T-helper 1 cell treated with Interleukin-12 subunit alpha and Interleukin-12 subunit beta and Interleukin-4 antibody, amounts not matched to agents 30 μg/mL and 1 μg/mL, for 36 hours (primary cell): ENCODE data around the gene SESN3.
"Not testable (repeated sequence)": the region's sequence is repeated elsewhere in the genome, so short reads cannot be mapped to it uniquely, and the experiment has no call there.

Experiments used
- H3K27ac Mint-ChIP-seq: one replicate; pipeline ENCODE4 v1.8.0; 2021; ENCODE audit warnings: mild to moderate bottlenecking, mixed read lengths
- H3K27me3 Mint-ChIP-seq: one replicate; pipeline ENCODE4 v1.8.0; 2021; ENCODE audit warnings: low read depth, mixed read lengths
- H3K36me3 Mint-ChIP-seq: one replicate; pipeline ENCODE4 v1.8.0; 2021; ENCODE audit warnings: low read depth, mixed read lengths
- H3K4me1 Mint-ChIP-seq: one replicate; pipeline ENCODE4 v1.8.0; 2021; ENCODE audit warnings: low read depth, mixed read lengths
- H3K4me3 Mint-ChIP-seq: one replicate; pipeline ENCODE4 v1.8.0; 2021; ENCODE audit warnings: mild to moderate bottlenecking, moderate library complexity, mixed read lengths
- H3K9me3 Mint-ChIP-seq: one replicate; pipeline ENCODE4 v1.8.0; 2021; ENCODE audit warnings: mixed read lengths

Gene SESN3

GRCh38 chr11:95212609-95213008 is 18.4 kb downstream of the SESN3 start:
- Mint-ChIP-seq H3K27ac (no peak overlapping the region), H3K4me1 (no peaks in the 10 kb centered on the region), H3K4me3 (no peak overlapping the region), H3K9me3 (peaks cover 6% of the 10 kb centered on the region), H3K36me3 (peaks cover 13% of the 10 kb centered on the region), H3K27me3 (no peaks in the 10 kb centered on the region)

- peaks cover 13% of the 10 kb centered on the region for H3K36me3 Mint-ChIP-seq
- H3K4me3 Mint-ChIP-seq, H3K27ac Mint-ChIP-seq, H3K4me1 Mint-ChIP-seq, H3K27me3 Mint-ChIP-seq, H3K9me3 Mint-ChIP-seq: not testable (repeated sequence)
Measured at GRCh38 chr11:95209535-95209934, 21.5 kb downstream of the SESN3 start.

- H3K36me3 Mint-ChIP-seq, result no peaks in the 10 kb centered on the region
- no peak overlapping the region for H3K4me3 Mint-ChIP-seq
- H3K4me1 Mint-ChIP-seq, result peaks cover 5% of the 10 kb centered on the region
- H3K27me3 Mint-ChIP-seq, result no peaks in the 10 kb centered on the region
- no peak overlapping the region for H3K27ac Mint-ChIP-seq
- no peaks in the 10 kb centered on the region for H3K9me3 Mint-ChIP-seq
Measured at GRCh38 chr11:95200781-95201457, 30.1 kb downstream of the SESN3 start.

GRCh38 chr11:95195831-95196230 is 35.2 kb downstream of the SESN3 start:
- H3K9me3 Mint-ChIP-seq, result no peaks in the 10 kb centered on the region
- H3K36me3 Mint-ChIP-seq, result no peaks in the 10 kb centered on the region
- no peaks in the 10 kb centered on the region for H3K27me3 Mint-ChIP-seq
- no peak overlapping the region for H3K27ac Mint-ChIP-seq
- peaks cover 2% of the 10 kb centered on the region for H3K4me1 Mint-ChIP-seq
- H3K4me3 Mint-ChIP-seq, result no peak overlapping the region

GRCh38 chr11:95193541-95193940 is 37.5 kb downstream of the SESN3 start:
- peaks cover 2% of the 10 kb centered on the region for H3K4me1 Mint-ChIP-seq
- no peak overlapping the region for H3K4me3 Mint-ChIP-seq
- H3K27me3 Mint-ChIP-seq, result no peaks in the 10 kb centered on the region
- no peaks in the 10 kb centered on the region for H3K9me3 Mint-ChIP-seq
- peaks cover 14% of the 10 kb centered on the region for H3K36me3 Mint-ChIP-seq
- H3K27ac Mint-ChIP-seq, result no peak overlapping the region

- Mint-ChIP-seq H3K9me3 (no peaks in the 10 kb centered on the region), H3K27ac (no peak overlapping the region), H3K27me3 (no peaks in the 10 kb centered on the region), H3K4me3 (no peak overlapping the region), H3K4me1 (peaks cover 4% of the 10 kb centered on the region), H3K36me3 (peaks cover 15% of the 10 kb centered on the region)
Measured at GRCh38 chr11:95192717-95193116, 38.3 kb downstream of the SESN3 start.

GRCh38 chr11:95187723-95188122 is 43.3 kb downstream of the SESN3 start:
- H3K36me3 Mint-ChIP-seq, result peaks cover 24% of the 10 kb centered on the region
- no peak overlapping the region for H3K4me3 Mint-ChIP-seq
- peaks cover 3% of the 10 kb centered on the region for H3K4me1 Mint-ChIP-seq
- H3K9me3 Mint-ChIP-seq, result no peaks in the 10 kb centered on the region
- no peaks in the 10 kb centered on the region for H3K27me3 Mint-ChIP-seq
- H3K27ac Mint-ChIP-seq, result no peak overlapping the region

GRCh38 chr11:95182397-95182796 is 48.6 kb downstream of the SESN3 start:
- no peaks in the 10 kb centered on the region for H3K9me3 Mint-ChIP-seq
- peaks cover 26% of the 10 kb centered on the region for H3K36me3 Mint-ChIP-seq
- H3K4me1 Mint-ChIP-seq, result no peaks in the 10 kb centered on the region
- H3K4me3 Mint-ChIP-seq, result no peak overlapping the region
- H3K27me3 Mint-ChIP-seq, result no peaks in the 10 kb centered on the region
- H3K27ac Mint-ChIP-seq, result no peak overlapping the region

- H3K36me3 Mint-ChIP-seq, result peaks cover 25% of the 10 kb centered on the region
- no peak overlapping the region for H3K4me3 Mint-ChIP-seq
Measured at GRCh38 chr11:95175818-95176380, 55.1 kb downstream of the SESN3 start.

GRCh38 chr11:95170294-95170693 is 60.7 kb downstream of the SESN3 start:
- no peaks in the 10 kb centered on the region for H3K9me3 Mint-ChIP-seq
- no peaks in the 10 kb centered on the region for H3K27me3 Mint-ChIP-seq
- H3K27ac Mint-ChIP-seq, result no peak overlapping the region
- no peaks in the 10 kb centered on the region for H3K4me1 Mint-ChIP-seq
- no peak overlapping the region for H3K4me3 Mint-ChIP-seq
- H3K36me3 Mint-ChIP-seq, result peaks cover 7% of the 10 kb centered on the region

More at GRCh38 chr11:95175818-95176380, 55.1 kb downstream of the SESN3 start:
- H3K9me3 Mint-ChIP-seq, result no peaks in the 10 kb centered on the region
- no peaks in the 10 kb centered on the region for H3K27me3 Mint-ChIP-seq
- no peaks in the 10 kb centered on the region for H3K4me1 Mint-ChIP-seq
- peak overlapping the region; percentile 4 for H3K27ac Mint-ChIP-seq

GRCh38 chr11:95166781-95167180 is 64.2 kb downstream of the SESN3 start:
- Mint-ChIP-seq H3K27ac (no peak overlapping the region), H3K9me3 (no peaks in the 10 kb centered on the region), H3K4me3 (no peak overlapping the region), H3K27me3 (no peaks in the 10 kb centered on the region), H3K36me3 (peaks cover 5% of the 10 kb centered on the region), H3K4me1 (peaks cover 10% of the 10 kb centered on the region)

GRCh38 chr11:95165638-95166037 is 65.4 kb downstream of the SESN3 start:
- no peak overlapping the region for H3K4me3 Mint-ChIP-seq
- H3K4me1 Mint-ChIP-seq, result peaks cover 10% of the 10 kb centered on the region
- H3K27ac Mint-ChIP-seq, result no peak overlapping the region

GRCh38 chr11:95163106-95163505 is 67.9 kb downstream of the SESN3 start:
- peaks cover 13% of the 10 kb centered on the region for H3K4me1 Mint-ChIP-seq
- no peak overlapping the region for H3K27ac Mint-ChIP-seq
- H3K9me3 Mint-ChIP-seq, result no peaks in the 10 kb centered on the region
- H3K36me3 Mint-ChIP-seq, result peaks cover 9% of the 10 kb centered on the region
- no peak overlapping the region for H3K4me3 Mint-ChIP-seq
- no peaks in the 10 kb centered on the region for H3K27me3 Mint-ChIP-seq

More at GRCh38 chr11:95165638-95166037, 65.4 kb downstream of the SESN3 start:
- H3K36me3 Mint-ChIP-seq, result peaks cover 8% of the 10 kb centered on the region
- no peaks in the 10 kb centered on the region for H3K27me3 Mint-ChIP-seq
- no peaks in the 10 kb centered on the region for H3K9me3 Mint-ChIP-seq

- no peak overlapping the region for H3K4me3 Mint-ChIP-seq
- no peaks in the 10 kb centered on the region for H3K27me3 Mint-ChIP-seq
- H3K9me3 Mint-ChIP-seq, result no peaks in the 10 kb centered on the region
- no peak overlapping the region for H3K27ac Mint-ChIP-seq
- H3K36me3 Mint-ChIP-seq, result peaks cover 12% of the 10 kb centered on the region
- H3K4me1 Mint-ChIP-seq, result peaks cover 24% of the 10 kb centered on the region
Measured at GRCh38 chr11:95161248-95161647, 69.8 kb downstream of the SESN3 start.

GRCh38 chr11:95157824-95158223 is 73.2 kb downstream of the SESN3 start:
- Mint-ChIP-seq H3K9me3 (no peaks in the 10 kb centered on the region), H3K36me3 (peaks cover 10% of the 10 kb centered on the region), H3K4me1 (peaks cover 32% of the 10 kb centered on the region), H3K27ac (peak overlapping the region; percentile 10), H3K27me3 (no peaks in the 10 kb centered on the region), H3K4me3 (peak overlapping the region; percentile 3)
